Panc1 (cell line): Measurements from ENCODE around the gene KRT12.

Experiments used
- POLR2AphosphoS5 ChIP-seq: IDR thresholded peaks from 2 replicates; pipeline ENCODE4 v1.6.1; 2012; ENCODE audit warnings: mild to moderate bottlenecking, low read depth, low read length, moderate library complexity
- REST ChIP-seq, 2 experiments: IDR thresholded peaks; 2 replicates each; pipeline ENCODE4 v1.6.1; 2011 to 2012; ENCODE audit warnings: low read depth in 2 of 2, control low read depth in 1 of 2, low read length in 1 of 2, mild to moderate bottlenecking in 1 of 2, moderate library complexity in 1 of 2; ENCODE audit not compliant: insufficient read depth in 1 of 2
- SIN3A ChIP-seq: IDR thresholded peaks from 2 replicates; pipeline ENCODE4 v1.6.1; 2012; ENCODE audit warnings: low read depth, mild to moderate bottlenecking, low read length, moderate library complexity, borderline replicate concordance; ENCODE audit not compliant: insufficient read depth
- TCF7L2 ChIP-seq: IDR thresholded peaks from 2 replicates; pipeline ENCODE4 v1.6.1; 2011; ENCODE audit warnings: mild to moderate bottlenecking, low read depth, low read length, inconsistent platforms
- TF ChIP-seq, protein P1 (sequence below): fragments of 450-650 bp; IDR thresholded peaks from 2 replicates; pipeline ENCODE4 v1.5.1; 2017; ENCODE audit warnings: mild to moderate bottlenecking

DNA sequence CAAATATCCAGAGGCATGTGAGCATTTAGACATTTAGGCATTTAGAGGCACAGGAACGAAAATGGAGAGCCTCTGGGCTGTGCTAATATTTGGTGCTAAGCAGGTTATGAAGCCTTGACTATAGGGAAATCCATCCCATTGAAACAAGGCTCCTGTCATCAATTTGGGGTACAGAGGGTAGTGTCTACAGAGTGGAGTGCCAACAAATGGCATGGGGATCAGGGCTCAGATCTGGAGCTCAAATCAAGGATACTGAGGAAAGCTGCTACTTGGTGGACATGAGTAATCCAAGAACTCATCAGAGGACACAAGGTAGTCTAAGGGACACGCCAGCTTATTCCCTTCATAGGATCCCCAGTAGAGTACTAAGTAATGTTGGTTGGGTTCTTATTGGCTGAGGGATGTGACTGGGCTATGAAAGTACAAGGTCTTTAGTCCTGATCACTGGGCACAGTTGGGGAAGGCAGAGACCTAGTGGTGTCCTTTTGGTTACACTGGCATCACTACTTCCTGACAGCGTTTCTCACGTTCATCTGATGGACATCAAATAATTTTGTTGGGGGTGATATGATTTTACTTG, 49.8 kb downstream of the KRT12 start:
- TF ChIP-seq SIN3A (no peak), POLR2AphosphoS5 (no peak; the same call in 1 of the 2 replicates), TCF7L2 (no peak), REST (IDR thresholded peaks at IDR 0.05; ENCODE audit: insufficient read depth in 1 of 2, low read depth in 2 of 2, low read length in 1 of 2) (no peak)
- TF ChIP-seq, protein P1, sequence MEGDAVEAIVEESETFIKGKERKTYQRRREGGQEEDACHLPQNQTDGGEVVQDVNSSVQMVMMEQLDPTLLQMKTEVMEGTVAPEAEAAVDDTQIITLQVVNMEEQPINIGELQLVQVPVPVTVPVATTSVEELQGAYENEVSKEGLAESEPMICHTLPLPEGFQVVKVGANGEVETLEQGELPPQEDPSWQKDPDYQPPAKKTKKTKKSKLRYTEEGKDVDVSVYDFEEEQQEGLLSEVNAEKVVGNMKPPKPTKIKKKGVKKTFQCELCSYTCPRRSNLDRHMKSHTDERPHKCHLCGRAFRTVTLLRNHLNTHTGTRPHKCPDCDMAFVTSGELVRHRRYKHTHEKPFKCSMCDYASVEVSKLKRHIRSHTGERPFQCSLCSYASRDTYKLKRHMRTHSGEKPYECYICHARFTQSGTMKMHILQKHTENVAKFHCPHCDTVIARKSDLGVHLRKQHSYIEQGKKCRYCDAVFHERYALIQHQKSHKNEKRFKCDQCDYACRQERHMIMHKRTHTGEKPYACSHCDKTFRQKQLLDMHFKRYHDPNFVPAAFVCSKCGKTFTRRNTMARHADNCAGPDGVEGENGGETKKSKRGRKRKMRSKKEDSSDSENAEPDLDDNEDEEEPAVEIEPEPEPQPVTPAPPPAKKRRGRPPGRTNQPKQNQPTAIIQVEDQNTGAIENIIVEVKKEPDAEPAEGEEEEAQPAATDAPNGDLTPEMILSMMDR, result no peak
